HG03103 (cell line): ENCODE results near the gene TMEM61.

Experiments used
- ATAC-seq: cut with Tn5 transposase; IDR thresholded peaks from one replicate; pipeline ENCODE4 v1.9.1; 2021; ENCODE audit warnings: low read depth; ENCODE audit not compliant: unreplicated experiment

Gene TMEM61

GRCh38 chr1:55035904-55036303 is 55.5 kb downstream of the TMEM61 start:
- ATAC-seq: no peak

- ATAC-seq: no peak
These were observed 57.5 kb downstream of the TMEM61 start for GRCh38 chr1:55037733-55038551.

- ATAC-seq: no peak
These were observed 58.1 kb downstream of the TMEM61 start for GRCh38 chr1:55038552-55038838.

GRCh38 chr1:55038974-55039341 is 58.5 kb downstream of the TMEM61 start:
- no peak for ATAC-seq

- no peak for ATAC-seq
These were observed 59.1 kb downstream of the TMEM61 start, which contains the start of gene PCSK9 for GRCh38 chr1:55039342-55040082. Gene PCSK9, plus strand, starts transcription at chr1:55039548. Its CDS starts 290 bp downstream, at chr1:55039838.

- no peak for ATAC-seq
These were observed 59.9 kb downstream of the TMEM61 start for GRCh38 chr1:55040083-55040932.

GRCh38 chr1:55040933-55041494 is 60.6 kb downstream of the TMEM61 start:
- ATAC-seq: no peak

- no peak for ATAC-seq
These were observed 61.2 kb downstream of the TMEM61 start for GRCh38 chr1:55041613-55042012.
